GM15510 (cell line): Measurements from ENCODE around the gene LPCAT4.
A peak's percentile ranks its signal among the peaks of the same experiment; 100 is the strongest.

Experiments
- POLR2A ChIP-seq: IDR thresholded peaks from 3 replicates; pipeline ENCODE4 v1.6.1; 2011; ENCODE audit warnings: borderline replicate concordance; ENCODE audit not compliant: insufficient read length; ENCODE audit errors: extremely low read depth

Gene LPCAT4

DNA sequence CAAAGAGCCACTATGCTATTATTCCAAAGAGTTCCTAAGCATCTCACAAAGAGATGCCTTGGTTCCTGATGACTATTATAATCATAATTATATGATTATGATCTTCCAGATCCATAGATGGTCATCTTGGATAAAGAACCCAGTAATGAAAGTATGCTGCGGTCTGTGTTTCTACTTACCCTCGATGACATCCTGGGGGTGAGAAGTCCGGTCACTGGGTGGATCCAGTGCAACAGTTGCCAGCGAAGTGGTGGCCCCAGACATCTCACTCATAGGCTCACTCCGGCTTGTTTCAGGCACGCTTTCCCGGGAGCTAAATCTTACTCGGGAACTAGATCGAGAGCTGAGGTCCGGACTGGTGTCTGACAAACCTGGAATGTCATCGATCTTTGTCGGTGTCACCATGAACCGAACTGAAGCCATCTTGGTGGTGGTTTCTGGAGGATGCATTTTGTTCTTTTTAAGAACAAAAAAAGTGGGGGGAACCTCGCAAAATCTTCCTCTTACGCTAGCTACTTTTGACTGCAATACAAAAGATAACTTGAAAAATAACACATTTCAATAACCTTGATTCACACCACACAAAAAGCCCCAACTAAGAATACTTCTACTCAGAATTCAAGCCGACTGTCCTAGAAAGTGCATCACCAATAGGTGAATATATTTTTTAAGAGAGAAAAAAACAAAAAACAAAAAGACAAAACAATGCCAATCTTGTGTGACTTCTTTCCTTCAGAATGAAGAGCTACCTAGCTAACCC is 30.6 kb downstream of the LPCAT4 start:
- peak; percentile 40 for TF ChIP-seq POLR2A

DNA sequence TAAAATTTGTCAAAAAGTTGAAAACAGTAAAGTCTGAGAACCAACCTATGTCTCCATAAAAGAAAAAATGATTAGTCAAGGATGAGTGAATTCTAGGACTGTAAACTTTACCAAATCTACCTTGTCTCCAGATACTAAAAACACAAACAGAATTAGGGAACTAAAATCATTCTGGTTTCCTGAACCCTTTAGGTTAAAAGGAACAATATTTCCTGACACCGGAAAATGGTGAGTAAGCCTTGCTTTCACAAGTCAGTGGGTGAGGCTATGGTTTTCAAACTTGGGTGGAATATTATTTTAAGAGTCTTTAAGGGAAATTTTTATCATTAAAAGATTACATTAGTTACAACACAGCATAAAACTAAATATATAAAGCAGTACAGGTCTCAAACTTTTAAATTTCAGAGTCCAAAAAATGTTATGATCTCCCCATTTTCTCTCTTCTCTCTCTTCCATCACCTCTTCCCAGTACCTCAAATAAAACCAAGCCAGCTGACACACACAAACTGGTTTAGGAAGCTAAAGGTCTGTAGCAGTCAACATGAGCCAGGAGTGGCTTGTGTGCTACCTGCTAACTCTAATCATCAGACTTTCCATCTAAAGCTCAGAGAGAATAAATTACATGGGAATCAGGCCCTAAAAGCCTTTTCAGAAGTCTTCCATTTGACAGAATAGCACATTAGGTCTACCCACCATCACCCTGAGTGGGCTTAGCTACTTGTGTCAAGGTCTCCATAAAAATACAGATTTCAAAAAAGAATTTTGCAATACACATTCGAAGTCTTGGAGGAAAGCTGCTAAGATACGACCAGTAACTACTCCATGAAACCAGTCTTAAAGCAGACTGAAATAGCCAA is 31.6 kb downstream of the LPCAT4 start:
- no peak for TF ChIP-seq POLR2A

DNA sequence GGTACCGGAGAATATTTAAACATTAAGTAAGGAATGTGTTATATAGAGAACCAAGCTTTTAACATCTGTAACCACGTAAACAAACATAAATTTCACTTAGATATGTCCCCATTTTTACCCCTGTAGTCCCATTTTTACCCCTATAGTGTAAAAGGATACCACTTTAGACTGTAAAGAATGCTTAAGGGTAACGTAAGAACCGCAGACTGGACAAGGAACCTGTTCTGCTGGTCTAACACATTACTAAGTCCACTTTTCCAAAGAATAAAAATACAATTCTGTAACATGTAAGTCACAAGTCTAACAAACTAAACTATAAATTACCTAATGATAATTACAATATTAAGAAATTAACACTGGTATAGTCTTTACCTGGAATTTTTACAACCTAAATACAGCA is 32.3 kb downstream of the LPCAT4 start:
- no peak for TF ChIP-seq POLR2A

DNA sequence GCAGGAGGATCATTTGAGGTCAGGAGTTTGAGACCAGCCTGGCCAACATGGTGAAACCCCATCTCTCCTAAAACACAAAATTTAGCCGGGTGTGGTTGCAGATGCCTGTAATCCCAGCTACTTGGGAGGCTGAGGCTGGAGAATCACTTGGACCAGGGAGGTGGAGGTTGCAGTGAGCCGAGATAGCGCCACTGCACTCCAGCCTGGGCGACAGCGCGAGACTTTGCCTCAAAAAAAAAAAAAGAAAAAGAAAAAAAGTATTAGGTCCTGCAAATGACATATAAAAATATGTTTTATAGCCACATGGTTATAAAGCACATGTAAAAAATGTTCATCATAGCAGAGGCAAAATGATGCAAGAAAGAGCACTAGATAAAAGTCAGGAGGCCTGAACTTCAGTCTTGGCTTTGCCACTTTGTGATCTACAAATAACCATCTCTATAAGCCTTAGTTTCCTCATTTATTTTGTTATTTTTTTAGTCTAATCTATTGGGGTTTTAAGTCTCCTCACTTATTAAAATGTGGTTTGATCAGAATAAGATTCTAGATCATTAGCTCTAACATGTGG is 34.4 kb downstream of the LPCAT4 start:
- no peak for TF ChIP-seq POLR2A

DNA sequence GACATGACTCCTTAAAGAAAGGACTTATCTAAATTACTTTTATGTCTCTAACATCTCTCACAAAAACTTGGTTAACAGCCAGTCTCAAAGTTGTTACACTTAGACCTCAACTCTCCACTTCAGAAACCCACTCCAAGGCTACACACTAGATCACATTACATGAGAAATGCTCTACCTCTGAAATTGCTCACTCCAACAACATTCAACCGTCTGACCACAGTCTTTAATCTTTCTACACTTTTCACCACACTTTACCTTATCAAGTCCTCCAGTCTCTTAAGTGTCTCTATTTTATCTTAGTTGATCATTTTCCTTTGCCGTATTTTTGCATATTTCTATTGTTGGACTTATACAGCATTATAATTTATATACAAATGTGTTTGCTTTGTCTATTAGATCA is 35.2 kb downstream of the LPCAT4 start:
- no peak for TF ChIP-seq POLR2A

DNA sequence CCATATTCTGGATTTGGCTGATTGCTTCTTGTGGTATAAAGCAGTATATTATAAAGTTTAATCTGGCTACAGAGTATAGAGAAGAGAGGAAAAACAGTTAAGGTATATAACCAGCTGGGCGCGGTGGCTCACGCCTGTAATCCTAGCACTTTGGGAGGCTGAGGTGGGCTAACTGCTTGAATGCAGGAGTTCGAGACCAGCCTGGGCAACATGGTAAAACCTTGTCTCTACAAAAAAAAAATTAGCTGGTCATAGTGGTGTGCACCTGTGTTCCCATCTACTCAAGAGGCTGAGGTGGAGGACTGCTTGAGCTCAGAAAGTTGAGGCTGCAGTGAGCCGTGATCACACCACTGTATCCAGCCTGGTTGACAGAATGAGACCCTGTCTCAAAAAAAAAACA is 36.7 kb downstream of the LPCAT4 start:
- TF ChIP-seq POLR2A: no peak

DNA sequence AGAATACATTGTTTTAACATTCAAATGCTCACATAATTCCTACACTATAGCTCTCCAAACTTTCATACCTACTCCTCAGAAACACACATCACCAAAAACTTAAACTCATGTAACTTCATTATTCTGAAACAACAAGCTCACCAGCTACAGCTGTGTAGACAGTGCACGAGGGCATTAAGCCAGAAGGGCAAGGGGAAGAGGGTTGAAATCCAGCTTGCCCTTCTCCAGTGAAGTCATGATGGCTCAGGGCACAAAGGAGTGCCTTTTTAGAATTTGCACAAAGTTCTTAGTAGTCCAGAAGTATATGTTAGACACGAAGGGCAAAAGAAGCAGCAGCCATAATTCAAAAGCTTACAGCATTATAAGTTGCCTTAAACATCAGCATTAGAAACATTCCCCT is 38.0 kb downstream of the LPCAT4 start:
- TF ChIP-seq POLR2A: no peak

DNA sequence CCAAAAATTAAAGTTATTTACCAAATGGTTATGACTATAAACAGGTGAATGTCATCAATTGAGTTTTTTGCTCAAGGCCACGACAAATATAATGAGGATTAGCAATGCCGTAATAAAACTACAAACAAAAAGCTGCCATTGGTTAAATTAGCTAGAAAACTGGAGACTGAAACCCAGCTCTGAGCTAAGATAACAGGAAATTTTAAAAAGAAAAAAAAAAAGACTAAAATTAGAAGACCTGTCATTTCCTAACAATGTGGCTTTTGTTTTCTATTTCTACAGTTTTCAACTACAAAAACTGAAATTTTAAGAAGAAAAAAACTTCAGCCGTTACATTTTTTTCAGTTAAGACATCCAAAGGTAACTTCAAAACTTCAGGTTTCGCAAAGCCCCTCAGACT is 39.1 kb downstream of the LPCAT4 start:
- no peak for TF ChIP-seq POLR2A

DNA sequence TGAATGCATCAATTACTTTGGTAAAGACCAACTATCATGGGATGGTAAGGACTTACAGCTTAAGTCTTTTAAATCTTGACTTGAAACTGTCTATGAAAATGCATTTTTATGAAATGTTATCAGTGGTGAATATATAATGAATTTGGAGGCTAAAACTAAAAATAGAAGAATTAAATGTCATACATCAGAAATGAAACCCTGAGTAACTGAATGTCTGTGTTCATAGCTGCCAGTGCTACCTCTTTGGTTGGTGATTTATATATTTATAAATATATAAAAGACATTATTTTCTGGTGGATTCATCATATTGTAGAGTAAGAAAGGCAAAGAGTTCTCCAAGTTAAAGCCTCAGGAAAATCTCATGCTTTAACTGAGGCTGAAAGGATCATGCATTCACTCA is 41.6 kb downstream of the LPCAT4 start:
- TF ChIP-seq POLR2A: no peak

DNA sequence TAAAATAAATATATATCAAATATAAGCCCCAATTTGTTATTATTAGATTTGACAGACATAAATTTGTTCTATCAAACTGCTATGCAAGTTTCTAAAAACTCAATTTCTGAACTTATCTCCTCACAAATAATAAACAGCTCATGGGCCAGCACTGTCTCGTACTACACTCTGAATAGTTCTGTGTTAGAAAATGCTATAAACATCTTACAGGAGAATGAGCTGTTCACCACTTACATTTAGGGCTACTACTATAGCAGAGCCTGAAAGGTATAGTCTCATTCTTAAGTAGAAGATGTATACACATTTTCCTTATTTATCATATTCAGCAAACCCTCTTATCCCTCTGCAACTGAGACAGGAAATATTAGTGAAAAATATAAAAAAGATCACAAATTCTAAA is 42.1 kb downstream of the LPCAT4 start:
- TF ChIP-seq POLR2A: no peak

DNA sequence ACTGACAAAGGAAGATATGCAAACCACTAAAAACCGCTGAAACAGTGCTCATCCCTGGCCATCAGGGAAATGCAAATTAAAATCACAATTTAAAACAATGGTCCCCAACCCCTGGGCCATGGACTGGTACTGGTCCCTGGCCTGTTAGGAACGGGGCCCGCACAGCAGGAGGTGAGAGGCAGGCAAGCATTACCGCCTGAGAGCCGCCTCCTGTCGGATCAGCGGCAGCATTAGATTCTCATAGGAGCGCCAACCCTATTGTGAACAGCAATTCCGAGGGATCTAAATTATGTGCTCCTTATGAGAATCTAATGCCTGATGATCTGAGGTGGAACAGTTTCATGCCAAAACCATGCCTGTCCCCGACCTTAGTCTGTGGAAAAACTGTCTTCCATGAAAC is 43.8 kb downstream of the LPCAT4 start:
- TF ChIP-seq POLR2A: no peak

DNA sequence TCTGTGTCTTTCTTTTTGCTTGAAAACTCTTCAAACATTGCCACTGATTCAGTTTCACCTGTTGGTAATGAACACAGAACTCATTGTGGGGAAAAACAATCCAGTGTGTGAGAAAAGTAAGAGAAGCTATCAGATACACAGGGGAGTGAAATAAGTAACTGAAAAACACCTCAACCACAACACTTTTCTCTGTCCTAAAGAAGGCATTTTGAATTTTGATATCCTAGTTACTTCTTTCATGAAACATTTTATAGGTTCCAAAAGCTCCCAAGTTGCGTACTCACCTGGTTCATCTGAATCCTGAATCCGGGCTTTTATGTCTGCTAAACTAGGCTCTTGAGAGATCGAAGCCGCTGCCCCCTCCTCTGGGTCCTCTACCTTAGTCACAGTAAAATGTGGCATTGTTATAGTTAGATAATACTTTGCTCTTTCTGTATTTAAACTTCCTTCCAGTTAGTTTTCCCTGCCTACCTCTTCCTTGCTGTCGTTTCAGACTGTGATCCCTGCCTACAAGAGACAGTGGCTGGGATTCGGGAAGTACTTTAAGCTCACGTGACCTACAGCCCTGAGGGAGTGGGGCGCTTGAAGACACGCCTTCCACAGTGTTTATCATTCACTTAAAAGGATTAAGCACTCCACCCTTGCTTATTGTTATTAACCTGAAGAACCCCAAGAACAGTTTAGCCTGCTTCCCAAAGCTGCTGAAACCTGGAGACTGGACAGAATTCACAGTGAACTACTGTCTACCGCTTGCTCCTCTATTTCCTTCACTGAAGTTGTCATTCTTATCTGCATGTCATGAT is 48.5 kb downstream of the LPCAT4 start:
- no peak for TF ChIP-seq POLR2A

DNA sequence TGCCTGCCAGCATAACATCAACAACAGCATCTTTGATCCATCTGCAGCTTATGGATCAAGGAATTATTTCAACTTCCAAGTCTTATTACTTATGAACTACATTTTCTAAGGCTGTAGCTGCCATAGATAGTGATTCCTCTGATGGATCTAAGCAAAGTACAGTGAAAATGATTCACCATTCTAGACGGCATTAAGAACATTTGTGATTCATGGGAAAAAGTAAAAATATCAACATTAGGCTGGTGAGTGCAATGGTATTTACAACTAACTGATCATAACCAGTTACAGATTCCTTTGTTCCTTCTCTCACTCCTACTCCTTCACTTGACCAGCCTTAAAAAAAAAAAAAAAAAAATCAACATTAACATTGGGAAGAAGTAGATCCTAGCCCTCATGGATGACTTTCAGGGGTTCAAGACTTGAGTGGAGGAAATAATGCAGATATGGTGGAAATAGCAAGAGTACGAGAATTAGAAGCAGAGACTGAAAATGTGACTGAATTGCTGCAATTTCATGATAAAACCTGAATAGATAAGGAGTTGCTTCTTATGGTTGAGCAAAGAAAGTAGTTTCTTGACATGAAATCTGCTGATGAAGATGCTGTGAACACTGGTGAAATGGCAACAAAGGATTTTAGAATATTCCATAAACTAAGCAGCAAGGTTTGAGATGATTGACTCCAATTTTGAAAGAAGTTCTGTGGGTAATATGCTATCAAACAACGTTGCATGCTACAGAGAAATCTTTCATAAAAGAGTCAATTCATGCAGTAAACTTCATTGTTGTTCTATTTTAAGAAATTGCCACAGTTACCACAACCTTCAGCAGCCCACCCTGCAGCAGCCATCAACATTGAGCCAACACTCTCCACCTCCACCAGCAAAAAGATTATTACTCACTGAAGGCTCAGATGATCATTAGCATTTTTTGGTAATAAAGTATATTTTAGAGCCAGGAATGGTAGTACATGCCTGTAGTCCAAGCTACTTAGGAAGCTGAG is 52.2 kb downstream of the LPCAT4 start:
- TF ChIP-seq POLR2A: no peak

DNA sequence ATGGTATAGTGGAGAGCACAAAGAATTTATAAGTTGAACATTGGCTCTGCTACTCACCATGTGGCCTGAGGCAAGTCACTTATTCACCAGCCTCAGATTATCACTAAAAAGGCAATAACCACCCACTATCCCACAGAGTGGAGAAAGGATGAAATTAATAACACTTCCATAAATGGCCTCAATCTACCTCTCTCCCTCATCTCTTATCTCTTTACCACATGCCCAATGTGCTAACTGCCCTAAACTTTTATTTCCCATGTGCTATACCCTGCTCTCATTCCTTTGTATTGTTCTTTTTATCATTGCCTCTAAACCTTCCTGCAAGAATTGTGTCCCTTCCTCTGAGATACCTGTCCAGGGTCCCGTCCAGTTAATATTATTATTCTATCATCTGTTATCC is 55.4 kb downstream of the LPCAT4 start:
- no peak for TF ChIP-seq POLR2A
